HG02840 (cell line): ENCODE measurements around the gene PRL.

ENCODE experiments used
- ATAC-seq: cut with Tn5 transposase; IDR thresholded peaks from one replicate; pipeline ENCODE4 v1.9.1; 2021; ENCODE audit warnings: mild to moderate bottlenecking, moderate library complexity, moderate number of reproducible peaks; ENCODE audit not compliant: unreplicated experiment, low FRiP score

PRL gene

GRCh38 chr6:22237526-22237925 lies 59.3 kb downstream of the PRL start:
- ATAC-seq, result no peak
